Fibroblast of lung (primary cell): Measurements from ENCODE around the gene FAM90A26.
"Not testable (repeated sequence)": the region's sequence is repeated elsewhere in the genome, so short reads cannot be mapped to it uniquely, and the experiment has no call there.

ENCODE experiments used
- EZH2 ChIP-seq: IDR thresholded peaks from 2 replicates; pipeline ENCODE4 v1.5.1; 2012; ENCODE audit warnings: low read length, control low read depth, mild to moderate bottlenecking; ENCODE audit errors: missing control alignments
- TF ChIP-seq, protein P1 (sequence below), 2 donors: IDR thresholded peaks in 1 of 2; conservative IDR thresholded peaks in 1 of 2; 1 replicate in 1 of 2; 2 replicates in 1 of 2; pipeline ENCODE4 v1.5.1; 2011 to 2012; ENCODE audit warnings: low read length in 2 of 2, control low read depth in 1 of 2, inconsistent platforms in 1 of 2, low read depth in 1 of 2, mild to moderate bottlenecking in 1 of 2

DNA sequence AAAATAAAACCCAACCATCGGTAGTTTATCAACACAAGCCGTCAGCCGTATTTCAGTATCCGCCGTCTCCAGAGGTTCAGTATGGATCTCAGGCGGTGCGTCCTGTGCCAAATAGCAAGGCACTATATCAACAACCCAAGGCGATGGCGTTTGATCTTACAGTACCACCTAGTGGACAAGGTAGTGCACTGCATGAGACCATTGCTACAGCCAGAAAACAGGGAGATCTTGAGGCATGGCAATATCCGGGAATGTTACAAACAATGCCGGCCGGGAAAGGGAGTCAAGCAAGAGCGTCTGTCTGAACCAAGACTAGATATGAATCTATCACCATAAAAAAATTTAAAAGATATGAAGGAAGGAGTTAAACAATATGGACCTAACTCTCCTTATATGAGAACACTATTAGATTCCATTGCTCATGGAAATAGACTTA is 46.6 kb upstream of the FAM90A26 start:
- TF ChIP-seq, protein P1, sequence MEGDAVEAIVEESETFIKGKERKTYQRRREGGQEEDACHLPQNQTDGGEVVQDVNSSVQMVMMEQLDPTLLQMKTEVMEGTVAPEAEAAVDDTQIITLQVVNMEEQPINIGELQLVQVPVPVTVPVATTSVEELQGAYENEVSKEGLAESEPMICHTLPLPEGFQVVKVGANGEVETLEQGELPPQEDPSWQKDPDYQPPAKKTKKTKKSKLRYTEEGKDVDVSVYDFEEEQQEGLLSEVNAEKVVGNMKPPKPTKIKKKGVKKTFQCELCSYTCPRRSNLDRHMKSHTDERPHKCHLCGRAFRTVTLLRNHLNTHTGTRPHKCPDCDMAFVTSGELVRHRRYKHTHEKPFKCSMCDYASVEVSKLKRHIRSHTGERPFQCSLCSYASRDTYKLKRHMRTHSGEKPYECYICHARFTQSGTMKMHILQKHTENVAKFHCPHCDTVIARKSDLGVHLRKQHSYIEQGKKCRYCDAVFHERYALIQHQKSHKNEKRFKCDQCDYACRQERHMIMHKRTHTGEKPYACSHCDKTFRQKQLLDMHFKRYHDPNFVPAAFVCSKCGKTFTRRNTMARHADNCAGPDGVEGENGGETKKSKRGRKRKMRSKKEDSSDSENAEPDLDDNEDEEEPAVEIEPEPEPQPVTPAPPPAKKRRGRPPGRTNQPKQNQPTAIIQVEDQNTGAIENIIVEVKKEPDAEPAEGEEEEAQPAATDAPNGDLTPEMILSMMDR (conservative IDR thresholded peaks at IDR 0.05 in 1 of 2, IDR thresholded peaks at IDR 0.05 in 1 of 2; ENCODE audit: low read depth in 1 of 2, low read length in 2 of 2) = peak; percentile 57 to 63
- not testable (repeated sequence) for TF ChIP-seq EZH2
